Heart left ventricle (tissue), 13 donors: ENCODE results near the gene ANO4.

Source experiments
- POLR2A ChIP-seq, 2 donors: fragments of 450-650 bp; IDR thresholded peaks; one replicate each; pipeline ENCODE4 v1.6.1; 2017; ENCODE audit warnings: antibody characterized with exemption in 2 of 2, mild to moderate bottlenecking in 2 of 2, moderate library complexity in 2 of 2
- TF ChIP-seq, protein P1 (sequence below), 12 donors: fragments of 200-600 bp; sonication (generic) in 4 of 12; IDR thresholded peaks; one replicate each; pipeline versions ENCODE4 v1.5.0 to v1.8.0; 2018 to 2022; ENCODE audit warnings: antibody characterized with exemption in 12 of 12, mild to moderate bottlenecking in 5 of 12
- donor health status: ischemic (EF 13 %, LVEDD 7.1; RV severe dilation, severe dysfunction).
- donor health status: DM: no; HTN: yes; CAD: no.
- donor health status: DM: no; HTN: no; CAD: no.
- donor health status: ischemic (EF 25% LVEDD 6.9; RV normal size, moderate dysfunction).
- donor health status: ischemic (EF 25% LVEDD 5.7; RV mildly dilated, moderate dysfunction).
- donor health status: ischemic (EF 35%, LVEDD 5.7; RV mildly dilated, moderate dysfunction).
- donor health status: nonischemic (EF 11% LVEDD 7.7; RV severe dilation, severe dysfunction).
- donor health status: DM: yes; HTN: yes; CAD: no.
- donor health status: PGD.
- donor health status: ischemic (EF 29% LVEDD 5.4; RV normal size, mild dysfunction).
- donor health status: nonischemic (EF 23%, LVEDD 6.1; RV moderate dilation, normal function).

GRCh38 chr12:100919116-100919515 lies 124.5 kb downstream of the ANO4 start:
- TF ChIP-seq, protein P1, sequence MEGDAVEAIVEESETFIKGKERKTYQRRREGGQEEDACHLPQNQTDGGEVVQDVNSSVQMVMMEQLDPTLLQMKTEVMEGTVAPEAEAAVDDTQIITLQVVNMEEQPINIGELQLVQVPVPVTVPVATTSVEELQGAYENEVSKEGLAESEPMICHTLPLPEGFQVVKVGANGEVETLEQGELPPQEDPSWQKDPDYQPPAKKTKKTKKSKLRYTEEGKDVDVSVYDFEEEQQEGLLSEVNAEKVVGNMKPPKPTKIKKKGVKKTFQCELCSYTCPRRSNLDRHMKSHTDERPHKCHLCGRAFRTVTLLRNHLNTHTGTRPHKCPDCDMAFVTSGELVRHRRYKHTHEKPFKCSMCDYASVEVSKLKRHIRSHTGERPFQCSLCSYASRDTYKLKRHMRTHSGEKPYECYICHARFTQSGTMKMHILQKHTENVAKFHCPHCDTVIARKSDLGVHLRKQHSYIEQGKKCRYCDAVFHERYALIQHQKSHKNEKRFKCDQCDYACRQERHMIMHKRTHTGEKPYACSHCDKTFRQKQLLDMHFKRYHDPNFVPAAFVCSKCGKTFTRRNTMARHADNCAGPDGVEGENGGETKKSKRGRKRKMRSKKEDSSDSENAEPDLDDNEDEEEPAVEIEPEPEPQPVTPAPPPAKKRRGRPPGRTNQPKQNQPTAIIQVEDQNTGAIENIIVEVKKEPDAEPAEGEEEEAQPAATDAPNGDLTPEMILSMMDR (IDR thresholded peaks at IDR 0.05): no peak
- TF ChIP-seq POLR2A (IDR thresholded peaks at IDR 0.05): no peak
